GM12878 (cell line): Measurements from ENCODE around the gene ZIC1. TPM values are rescaled to one million over a fixed set of nuclear protein-coding genes. Genes with fewer than 3 reads are reported as not detected.

Experiments
- ATAC-seq: fragments of 200-7000 bp; cut with Tn5 transposase; 3 replicates; pipeline ENCODE4 v1.9.1; 2020; ENCODE audit warnings: mild to moderate bottlenecking, moderate library complexity
- BruUV-seq: library from RNA; stranded (reverse); fragments of 400-500 nt; replicated peaks from 2 replicates; lab custom pipeline; 2021; lab: Mats Ljungman, UMichigan
- CTCF ChIA-PET: fragments of 300-600 bp; sonication (Branson Sonifier 250); formaldehyde crosslinking; extraction: SDS; loops from one replicate; lab custom pipeline; 2021; ENCODE audit warnings: inconsistent platforms; lab: Yijun Ruan, JAX
- POLR2A ChIA-PET: fragments of 350-600 bp; formaldehyde crosslinking; extraction: SDS; loops from one replicate; lab custom pipeline; 2021; ENCODE audit warnings: inconsistent platforms; lab: Charles Lee
- RAD21 ChIA-PET: fragments of 300-600 bp; sonication (Branson Sonifier 250); formaldehyde crosslinking; loops from one replicate; lab custom pipeline; 2023; ENCODE audit warnings: antibody characterized with exemption; ENCODE audit not compliant: unreplicated experiment; lab: Charles Lee
- SMC1A ChIA-PET: fragments of 300-600 bp; sonication (Branson Sonifier 250); formaldehyde crosslinking; loops from one replicate; lab custom pipeline; 2023; ENCODE audit not compliant: unreplicated experiment, uncharacterized antibody; lab: Charles Lee
- DNase-seq: peaks from one replicate; pipeline ENCODE4 v3.0.0-alpha.2; 2011; ENCODE audit warnings: low read depth, low spot score
- FAIRE-seq: peaks from 3 replicates; lab custom pipeline; 2011; peaks lifted over from hg19 to GRCh38; lab: Jason Lieb, UNC
- H2AFZ ChIP-seq: 2 replicates; pipeline ENCODE4 v1.6.0; 2011; ENCODE audit warnings: low read depth, low read length, control low read depth; ENCODE audit not compliant: control insufficient read depth
- H3K27ac ChIP-seq: 2 replicates; pipeline ENCODE4 v1.5.1; 2011; ENCODE audit warnings: control low read depth; ENCODE audit not compliant: control insufficient read depth, insufficient read depth
- H3K27me3 ChIP-seq, 2 experiments: replicated peaks in 1 of 2; 2 replicates each; pipeline versions ENCODE4 v1.6.0 to v1.6.1; 2011; ENCODE audit warnings: low read length in 1 of 2; ENCODE audit not compliant: control insufficient read depth in 2 of 2, insufficient read depth in 2 of 2
- H3K36me3 ChIP-seq, 2 experiments: 2 replicates each; pipeline ENCODE4 v1.5.1; 2011; ENCODE audit warnings: low read length in 1 of 2; ENCODE audit not compliant: control insufficient read depth in 2 of 2, insufficient read depth in 2 of 2
- H3K4me1 ChIP-seq: 2 replicates; pipeline ENCODE4 v1.6.1; 2011; ENCODE audit warnings: mild to moderate bottlenecking, low read length, moderate library complexity, mixed read lengths; ENCODE audit not compliant: control insufficient read depth, insufficient read depth
- H3K4me2 ChIP-seq: 2 replicates; pipeline ENCODE4 v1.6.0; 2011; ENCODE audit warnings: control low read depth; ENCODE audit not compliant: control insufficient read depth, insufficient read depth
- H3K4me3 ChIP-seq: fragments of 200-600 bp; sonication (generic); 2 replicates; pipeline ENCODE4 v1.5.1; 2016
- H3K79me2 ChIP-seq: 2 replicates; pipeline ENCODE4 v1.6.0; 2011; ENCODE audit warnings: low read length; ENCODE audit not compliant: control insufficient read depth, insufficient read depth
- H3K9ac ChIP-seq: 2 replicates; pipeline ENCODE4 v1.8.0; 2011; ENCODE audit warnings: low read length, control low read depth, mixed read lengths; ENCODE audit not compliant: control insufficient read depth, insufficient read depth
- H3K9me3 ChIP-seq: replicated peaks from 3 replicates; pipeline ENCODE4 v1.5.1; 2011; ENCODE audit warnings: mild to moderate bottlenecking, low read length; ENCODE audit not compliant: control insufficient read depth, insufficient read depth
- H4K20me1 ChIP-seq: 2 replicates; pipeline ENCODE4 v1.6.0; 2011; ENCODE audit not compliant: control insufficient read depth, insufficient read depth
- ATF3 ChIP-seq: IDR thresholded peaks from 2 replicates; pipeline ENCODE4 v1.6.1; 2011; ENCODE audit warnings: low read depth, mild to moderate bottlenecking, low read length, moderate library complexity, borderline replicate concordance; ENCODE audit errors: extremely low read depth
- ATF7 ChIP-seq: fragments of 450-650 bp; IDR thresholded peaks from 2 replicates; pipeline ENCODE4 v1.6.1; 2016; ENCODE audit warnings: low read depth, mild to moderate bottlenecking
- BRCA1 ChIP-seq: IDR thresholded peaks from 2 replicates; pipeline ENCODE4 v1.6.1; 2011; ENCODE audit warnings: low read depth, low read length, improper control_type of control experiment
- CBX5 ChIP-seq: sonication (generic); IDR thresholded peaks from 2 replicates; pipeline ENCODE4 v1.6.1; 2016; ENCODE audit warnings: low read depth, moderate library complexity, mild to moderate bottlenecking, inconsistent platforms
- CHD4 ChIP-seq: fragments of 200-600 bp; sonication (generic); IDR thresholded peaks from 2 replicates; pipeline ENCODE4 v1.6.1; 2016; ENCODE audit warnings: mild to moderate bottlenecking
- CREM ChIP-seq: IDR thresholded peaks from 2 replicates; pipeline ENCODE4 v1.6.1; 2014; ENCODE audit warnings: antibody characterized with exemption, low read depth
- EP300 ChIP-seq, 2 experiments: fragments of 150-350 bp in 1 of 2; IDR thresholded peaks; 2 replicates each; pipeline ENCODE4 v1.6.1; 2011 to 2012; ENCODE audit warnings: low read depth in 2 of 2, low read length in 2 of 2, borderline replicate concordance in 1 of 2, improper control_type of control experiment in 1 of 2, inconsistent platforms in 1 of 2; ENCODE audit not compliant: control insufficient read depth in 1 of 2
- KLF5 ChIP-seq: fragments of 450-650 bp; IDR thresholded peaks from 2 replicates; pipeline ENCODE4 v1.6.1; 2014; ENCODE audit warnings: mild to moderate bottlenecking; ENCODE audit not compliant: partially characterized antibody
- MEF2B ChIP-seq: fragments of 450-650 bp; IDR thresholded peaks from 2 replicates; pipeline ENCODE4 v1.6.1; 2018; ENCODE audit warnings: mild to moderate bottlenecking, moderate library complexity; ENCODE audit not compliant: partially characterized antibody, poor library complexity, severe bottlenecking
- NFXL1 ChIP-seq: fragments of 450-650 bp; IDR thresholded peaks from 2 replicates; pipeline ENCODE4 v1.6.1; 2017; ENCODE audit warnings: antibody characterized with exemption, mild to moderate bottlenecking, borderline replicate concordance
- NR2C2 ChIP-seq: IDR thresholded peaks from 2 replicates; pipeline ENCODE4 v1.6.1; 2011; ENCODE audit warnings: borderline replicate concordance, low read depth; ENCODE audit not compliant: control insufficient read depth, insufficient read length
- PAX5 ChIP-seq: IDR thresholded peaks from 2 replicates; pipeline ENCODE4 v1.6.1; 2011; ENCODE audit warnings: low read depth, low read length, borderline replicate concordance
- PML ChIP-seq: IDR thresholded peaks from 2 replicates; pipeline ENCODE4 v1.6.1; 2012; ENCODE audit warnings: low read length, inconsistent platforms
- RB1 ChIP-seq: fragments of 450-650 bp; formaldehyde crosslinking; IDR thresholded peaks from 2 replicates; pipeline ENCODE4 v1.6.1; 2017; ENCODE audit warnings: mild to moderate bottlenecking, borderline replicate concordance
- SREBF1 ChIP-seq: IDR thresholded peaks from 2 replicates; pipeline ENCODE4 v1.6.1; 2012; ENCODE audit warnings: mild to moderate bottlenecking, low read length
- ZNF274 ChIP-seq: IDR thresholded peaks from one replicate; pipeline ENCODE4 v1.8.0; 2011; ENCODE audit not compliant: insufficient read length, insufficient read depth
- ZNF592 ChIP-seq: fragments of 450-650 bp; IDR thresholded peaks from 2 replicates; pipeline ENCODE4 v1.6.1; 2017; ENCODE audit warnings: mild to moderate bottlenecking, moderate library complexity
- WGBS: methylation state at CpG from one replicate; pipeline ENCODE4 v1.1.6; 2016; ENCODE audit warnings: low lambda C conversion rate; ENCODE audit not compliant: insufficient replicate concordance, insufficient coverage; ENCODE audit errors: missing lambda C conversion rate; 5-methylcytosine and 5-hydroxymethylcytosine counted together
- in situ Hi-C: fragments of 300-500 bp; cut with MboI; formaldehyde crosslinking; loops from 9 replicates; pipeline ENCODE4 v1.14.3; 2018; ENCODE audit warnings: mixed read lengths
- intact Hi-C: fragments of 100-400 bp; cut with micrococcal nuclease; formaldehyde crosslinking; loops from one replicate; pipeline ENCODE4 v1.14.2; 2022; ENCODE audit not compliant: unreplicated experiment
- polyA plus RNA-seq, 11 experiments: library from polyadenylated mRNA; depleted of rRNA in 4 of 11; unstranded in 6 of 11; stranded (reverse) in 5 of 11; fragments of >200 nt; fragmentation: Nextera tagmentation in 4 of 11; fragmentation: Illumina TruSeq in 1 of 11; extraction: Ambion mirVana in 4 of 11; extraction: Trizol in 1 of 11; gene quantifications; 1 replicate in 1 of 11; 2 replicates in 10 of 11; pipeline versions ENCODE4 v1.2.1 to v1.2.3, GENCODE V29; 2011 to 2016; ENCODE audit warnings: inconsistent platforms in 2 of 11, missing spikeins in 2 of 11, low read depth in 1 of 11
- total RNA-seq, 4 experiments: library from RNA; depleted of rRNA in 3 of 4; stranded (reverse); fragments of >200 nt in 3 of 4; fragmentation: Illumina TruSeq in 1 of 4; extraction: Trizol in 1 of 4; gene quantifications; 2 replicates each; pipeline versions ENCODE4 v1.2.1 to v1.2.3, GENCODE V29; 2013 to 2021

The ZIC1 gene
- total and polyA plus RNA-seq, 10 of the 15 experiments (the other 5 are each of a cell fraction or from before 2014, with no cell fraction given): not detected

DNA sequence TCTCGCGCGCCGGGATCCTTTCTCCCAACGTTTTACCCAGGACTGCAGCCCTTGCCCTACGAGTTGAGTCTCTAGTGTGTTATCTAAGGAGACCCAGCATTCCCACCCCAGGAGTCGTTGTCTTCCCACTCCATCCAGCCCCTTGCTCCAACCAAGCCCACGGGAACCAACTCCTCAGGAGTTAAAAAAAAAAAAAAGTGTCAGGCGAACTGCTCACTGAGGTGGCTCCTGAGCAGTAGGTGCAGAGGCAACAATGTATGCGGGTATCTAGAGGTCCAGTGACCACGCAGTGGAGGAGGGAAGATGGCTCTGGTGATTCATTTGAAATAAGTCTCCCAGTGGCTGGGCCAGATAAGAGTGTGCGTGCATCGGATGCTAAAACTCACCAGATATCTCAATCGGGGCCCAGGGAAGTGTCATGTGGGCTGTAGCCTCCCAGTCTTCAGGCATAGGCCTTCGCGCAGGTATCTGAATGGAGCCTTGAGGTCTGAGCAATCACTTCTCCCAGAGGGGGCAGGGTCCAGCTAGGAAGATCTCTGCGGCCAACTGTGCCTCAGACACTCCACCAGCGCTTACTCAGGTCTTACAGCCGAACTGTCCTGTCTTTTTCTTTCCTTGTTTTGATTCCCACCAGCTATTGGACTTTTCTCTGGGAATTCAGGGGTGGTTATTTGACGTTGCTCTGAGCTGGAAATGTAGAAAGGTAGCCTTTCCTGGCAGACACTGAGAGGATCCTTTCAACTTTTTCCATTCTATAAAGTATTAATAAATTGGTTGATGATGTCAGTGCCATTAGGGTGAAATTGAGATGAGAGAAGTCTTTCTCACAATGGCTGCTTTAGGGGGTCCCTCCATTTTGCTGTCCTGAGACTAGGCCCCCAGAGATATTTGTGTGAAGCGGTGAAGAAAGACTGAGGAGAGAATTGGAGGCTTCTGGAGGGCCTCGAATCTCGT, 23.8 kb upstream of the ZIC1 start:
- ATAC-seq: no peak
- Histone ChIP-seq H4K20me1 (no peaks in the 10 kb centered on the region), H3K36me3 (no peaks in the 10 kb centered on the region), H3K27ac (no peak overlapping the region), H3K4me3 (no peak overlapping the region), H3K79me2 (no peaks in the 10 kb centered on the region), H3K9me3 (no peaks in the 10 kb centered on the region; the same call in 2 of the 3 replicates), H2AFZ (no peak overlapping the region), H3K27me3 (peaks cover 1 to 11% of the 10 kb centered on the region in 2 experiments; a peak in 3 of 4 replicates), H3K9ac (no peak overlapping the region), H3K4me2 (no peak overlapping the region), H3K4me1 (no peaks in the 10 kb centered on the region)
- ChIA-PET SMC1A (interaction anchor here (1.7 to 3.6 kb wide), 2 partner anchors 233 to 692 kb away, joined by 8 to 25 read pairs; no protein-coding TSS in a partner anchor), POLR2A (no interaction called here), CTCF (interaction anchor here (0.6 to 4.7 kb wide), 4 partner anchors 231 to 692 kb away, joined by 3 to 47 read pairs (median 10); no protein-coding TSS in a partner anchor), RAD21 (interaction anchor here (2.2 kb wide), 1 partner anchor 692 kb away, joined by 20 read pairs; no protein-coding TSS in a partner anchor)
- 11% methylated on average over 22 of the region's 23 CpGs for WGBS
- FAIRE-seq: no peak
- in situ Hi-C loops (no loop called here), intact Hi-C loops (loop anchor here (10.0 kb wide), 1 partner anchor 229 kb away; no protein-coding TSS in a partner anchor)
- no peak for DNase-seq
- no TSS peak for BruUV-seq
- no peak for TF ChIP-seq NR2C2
- no peak for TF ChIP-seq KLF5
- no peak for TF ChIP-seq ATF3
- no peak for TF ChIP-seq RB1
- TF ChIP-seq ATF7: no peak
- no peak for TF ChIP-seq EP300 (IDR thresholded peaks at IDR 0.05; ENCODE audit: borderline replicate concordance in 1 of 2, control insufficient read depth in 1 of 2, low read depth in 2 of 2, low read length in 2 of 2)
- no peak for TF ChIP-seq PAX5
- TF ChIP-seq PML: no peak
- TF ChIP-seq CHD4: no peak
- no peak for TF ChIP-seq NFXL1
- no peak for TF ChIP-seq ZNF274
- no peak for TF ChIP-seq CBX5
- TF ChIP-seq SREBF1: no peak
- TF ChIP-seq MEF2B: no peak
- TF ChIP-seq CREM: no peak
- TF ChIP-seq BRCA1: no peak
- TF ChIP-seq ZNF592: no peak
